ENCODE measurements around the gene NOS2.
"Not testable (repeated sequence)": the region's sequence is repeated elsewhere in the genome, so short reads cannot be mapped to it uniquely, and the experiment has no call there.

The NOS2 gene

GRCh38 chr17:27747462-27748359 lies 52.6 kb downstream of the NOS2 start:
- DNase-seq (ENCODE audit: low spot score), result no peak
- TF ChIP-seq CTCF (IDR thresholded peaks at IDR 0.05; ENCODE audit: extremely low read depth, insufficient read depth, missing control alignments), result peak; percentile 4
- in situ Hi-C loops (cut with MboI; ENCODE audit: low pct_unique_long_range_greater_than_20kb, low sequenced_read_pairs, unreplicated experiment), result no loop called here

- DNase-seq (ENCODE audit: low spot score), result no peak
- in situ Hi-C loops (cut with MboI; ENCODE audit: low pct_unique_long_range_greater_than_20kb, low sequenced_read_pairs, unreplicated experiment), result no loop called here
- TF ChIP-seq CTCF (IDR thresholded peaks at IDR 0.05; ENCODE audit: extremely low read depth, insufficient read depth, missing control alignments), result no peak
These were observed 53.4 kb downstream of the NOS2 start for GRCh38 chr17:27746881-27747280.

- in situ Hi-C loops (cut with MboI; ENCODE audit: low pct_unique_long_range_greater_than_20kb, low sequenced_read_pairs, unreplicated experiment), result not testable (repeated sequence)
These were observed 54.0 kb downstream of the NOS2 start for GRCh38 chr17:27746320-27746719.

DNA sequence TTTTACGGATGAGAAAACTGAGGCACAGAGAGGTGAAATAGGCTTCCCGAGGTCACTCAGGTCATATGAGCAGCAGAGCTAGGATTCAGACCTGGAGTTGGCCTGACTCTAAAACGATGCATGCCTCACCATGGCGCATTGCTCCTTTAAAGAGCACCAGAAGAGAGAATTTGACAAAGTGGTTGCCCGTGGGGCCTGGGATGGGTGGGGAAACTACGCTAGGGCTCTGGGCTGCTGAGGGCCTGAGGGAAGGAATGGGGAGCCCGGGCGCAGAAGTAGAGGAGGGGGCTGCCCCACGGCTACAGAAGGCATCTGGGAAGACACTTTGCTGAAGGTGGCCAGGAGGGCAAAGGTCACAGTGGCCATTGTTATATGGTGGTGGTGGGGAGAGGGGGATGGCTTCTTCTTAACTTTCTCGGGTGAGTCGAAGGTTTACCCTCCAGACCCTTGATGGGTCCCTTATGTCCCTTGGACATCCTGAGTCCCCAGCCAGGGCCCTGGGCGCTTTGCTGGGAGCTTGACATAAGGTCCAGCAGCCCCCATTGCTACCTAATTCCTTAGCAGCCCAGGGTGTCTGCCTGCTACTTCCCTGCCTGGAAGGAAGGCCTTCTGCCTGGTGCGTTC lies 55.0 kb downstream of the NOS2 start:
- DNase-seq (ENCODE audit: low spot score); in situ Hi-C loops (cut with MboI; ENCODE audit: low pct_unique_long_range_greater_than_20kb, low sequenced_read_pairs, unreplicated experiment): not testable (repeated sequence)

More at GRCh38 chr17:27746320-27746719, 54.0 kb downstream of the NOS2 start:
- DNase-seq (ENCODE audit: low spot score), result not testable (repeated sequence)

GRCh38 chr17:27743281-27743885 lies 56.9 kb downstream of the NOS2 start:
- no peak for DNase-seq (ENCODE audit: low spot score)
- in situ Hi-C loops (cut with MboI; ENCODE audit: low pct_unique_long_range_greater_than_20kb, low sequenced_read_pairs, unreplicated experiment), result no loop called here
- no peak for TF ChIP-seq CTCF (IDR thresholded peaks at IDR 0.05; ENCODE audit: extremely low read depth, insufficient read depth, missing control alignments)

DNA sequence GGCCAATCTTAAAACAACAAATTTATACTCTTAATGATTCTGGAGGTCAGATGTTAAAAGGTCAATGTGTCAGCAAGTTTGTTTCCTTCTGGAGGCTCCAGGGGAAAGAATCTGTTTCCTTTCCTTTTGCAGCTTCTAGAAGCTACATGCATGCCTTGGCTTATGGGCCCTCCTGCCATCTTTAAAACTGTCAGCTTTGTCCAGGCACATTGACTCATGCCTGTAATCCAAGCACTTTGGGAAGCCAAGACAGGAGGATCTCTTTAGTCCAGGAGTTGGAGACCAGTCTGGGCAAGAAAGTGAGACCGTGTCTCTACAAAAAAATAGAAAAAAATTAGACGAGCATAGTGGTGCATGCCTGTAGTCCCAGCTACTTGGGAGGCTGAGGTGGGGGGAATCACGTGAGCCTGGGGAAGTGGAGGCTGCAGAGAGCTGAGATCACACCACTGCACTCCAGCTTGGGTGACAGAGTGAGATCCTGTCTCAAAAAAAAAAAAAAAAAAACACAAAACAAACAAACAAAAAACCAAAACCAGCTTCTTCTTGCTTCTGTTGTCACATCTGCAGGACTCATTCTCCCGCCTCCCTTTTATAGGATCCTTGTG lies 58.3 kb downstream of the NOS2 start:
- in situ Hi-C loops (cut with MboI; ENCODE audit: low pct_unique_long_range_greater_than_20kb, low sequenced_read_pairs, unreplicated experiment), result no loop called here
- TF ChIP-seq CTCF (IDR thresholded peaks at IDR 0.05; ENCODE audit: extremely low read depth, insufficient read depth, missing control alignments), result no peak
- DNase-seq (ENCODE audit: low spot score), result no peak

DNA sequence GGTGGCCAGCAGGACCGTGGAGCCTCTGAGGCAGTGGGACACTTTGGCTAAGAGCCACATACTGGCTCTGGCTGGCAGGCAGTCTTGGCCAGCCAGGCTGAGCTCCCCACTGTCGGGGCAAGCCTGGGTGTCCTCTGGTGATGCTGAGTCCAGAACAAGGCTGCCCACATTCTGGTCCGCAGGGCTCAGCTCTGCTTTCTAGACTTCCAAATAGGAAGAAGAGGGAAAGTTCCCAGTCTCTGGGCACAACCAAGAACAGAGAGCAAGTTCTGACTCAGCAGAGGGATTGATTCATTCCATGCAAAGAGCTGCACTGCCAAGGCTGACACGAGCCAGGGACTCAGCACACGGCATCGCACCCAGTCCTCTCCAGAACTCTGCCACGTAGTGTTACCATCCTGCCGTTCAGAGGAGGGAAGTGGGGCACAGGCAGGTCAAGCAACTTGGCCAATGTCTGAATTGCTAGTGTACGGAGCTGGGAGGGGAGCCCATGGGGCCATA lies 58.9 kb downstream of the NOS2 start:
- no peak for DNase-seq (ENCODE audit: low spot score)
- TF ChIP-seq CTCF (IDR thresholded peaks at IDR 0.05; ENCODE audit: extremely low read depth, insufficient read depth, missing control alignments), result no peak
- in situ Hi-C loops (cut with MboI; ENCODE audit: low pct_unique_long_range_greater_than_20kb, low sequenced_read_pairs, unreplicated experiment), result no loop called here

DNA sequence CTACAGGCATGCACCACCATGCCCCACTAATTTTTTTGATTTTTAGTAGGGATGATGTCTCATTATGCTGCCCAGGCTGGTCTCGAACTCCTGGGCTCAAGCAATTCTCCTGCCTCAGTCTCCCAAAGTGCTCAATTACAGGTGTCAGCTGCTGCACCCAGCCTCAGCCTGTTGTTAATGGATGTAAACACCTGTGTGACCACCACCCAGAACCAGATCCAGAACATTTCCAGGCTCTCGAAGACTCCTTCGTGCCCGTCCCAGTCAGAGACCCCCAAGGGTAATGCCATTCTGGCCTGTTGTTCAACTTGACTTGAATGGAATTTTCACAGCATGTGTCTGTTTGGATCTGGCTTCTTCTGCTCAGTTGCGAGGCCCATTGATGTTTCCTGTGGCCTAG lies 59.8 kb downstream of the NOS2 start:
- in situ Hi-C loops (cut with MboI; ENCODE audit: low pct_unique_long_range_greater_than_20kb, low sequenced_read_pairs, unreplicated experiment); DNase-seq (ENCODE audit: low spot score): not testable (repeated sequence)

Data from GM13977 (cell line).